Skeletal muscle tissue (tissue), 4 donors: ENCODE results near the gene SLC44A1. TPM values are rescaled to one million over a fixed set of nuclear protein-coding genes. Genes with fewer than 3 reads are reported as not detected.

ENCODE experiments used
- H3K27ac ChIP-seq: one replicate; pipeline ENCODE4 v1.7.0; 2013; ENCODE audit warnings: mild to moderate bottlenecking, low read depth, low read length, inconsistent platforms
- H3K27me3 ChIP-seq, 3 donors: one replicate each; pipeline ENCODE4 v1.7.0; 2013; ENCODE audit warnings: low read length in 3 of 3; ENCODE audit not compliant: control insufficient read depth in 3 of 3, insufficient read depth in 3 of 3
- H3K36me3 ChIP-seq, 3 donors: one replicate each; pipeline ENCODE4 v1.7.0; 2013; ENCODE audit warnings: low read length in 3 of 3; ENCODE audit not compliant: control insufficient read depth in 3 of 3, insufficient read depth in 3 of 3
- H3K4me1 ChIP-seq, 3 donors: one replicate each; pipeline ENCODE4 v1.7.0; 2013; ENCODE audit warnings: low read length in 3 of 3, mild to moderate bottlenecking in 3 of 3; ENCODE audit not compliant: control insufficient read depth in 3 of 3, insufficient read depth in 3 of 3
- H3K4me3 ChIP-seq, 3 donors: one replicate each; pipeline ENCODE4 v1.7.0; 2013; ENCODE audit warnings: low read length in 3 of 3
- H3K9ac ChIP-seq, 3 donors: one replicate each; pipeline ENCODE4 v1.7.0; 2013; ENCODE audit warnings: low read length in 3 of 3, mild to moderate bottlenecking in 3 of 3, moderate library complexity in 2 of 3, low read depth in 1 of 3
- H3K9me3 ChIP-seq, 3 donors: one replicate each; pipeline ENCODE4 v1.7.0; 2013; ENCODE audit warnings: low read length in 3 of 3; ENCODE audit not compliant: control insufficient read depth in 3 of 3
- total RNA-seq: library from RNA; depleted of rRNA; stranded (reverse); fragments of >200 nt; gene quantifications from one replicate; pipeline ENCODE4 v1.2.3, GENCODE V29; 2014
- donor health status: Osteomylitis.

SLC44A1 gene
- total RNA-seq, 1 donor from 2014 or later: 14.6 TPM

DNA sequence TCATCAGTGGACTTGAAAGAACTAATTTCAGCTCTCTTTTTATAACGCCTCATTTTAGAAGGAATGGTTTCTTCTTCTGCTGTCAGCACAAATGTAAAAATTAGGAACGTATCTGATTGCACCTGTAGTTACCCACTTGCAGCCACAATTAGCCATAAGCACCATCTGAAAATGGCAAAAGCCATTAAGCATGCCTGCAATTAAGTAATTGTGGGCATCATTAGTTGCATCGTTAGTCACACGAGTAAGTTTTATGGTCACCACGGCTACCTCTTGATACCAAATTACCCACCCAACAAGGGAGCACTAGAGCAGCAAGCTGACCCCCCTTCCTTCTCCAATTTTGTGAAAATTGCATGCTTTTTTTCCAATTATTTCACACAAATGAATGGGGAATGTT, 25.8 kb upstream of the SLC44A1 start:
- no peaks in the 10 kb centered on the region for H3K36me3 ChIP-seq
- H3K27ac ChIP-seq: no peak overlapping the region
- no peaks in the 10 kb centered on the region for H3K27me3 ChIP-seq
- H3K4me1 ChIP-seq: peaks cover 2 to 6% (median 3%) of the 10 kb centered on the region in 3 donors
- H3K9me3 ChIP-seq: peaks cover 0 to 4% (median 0%) of the 10 kb centered on the region in 3 donors
- H3K9ac ChIP-seq: no peak overlapping the region
- H3K4me3 ChIP-seq: no peak overlapping the region

- no peak overlapping the region for H3K9ac ChIP-seq
- no peak overlapping the region for H3K4me3 ChIP-seq
- H3K36me3 ChIP-seq: no peaks in the 10 kb centered on the region
- peaks cover under 1 to 7% (median 2%) of the 10 kb centered on the region in 3 donors for H3K9me3 ChIP-seq
- no peak overlapping the region for H3K27ac ChIP-seq
- H3K27me3 ChIP-seq: no peaks in the 10 kb centered on the region
- H3K4me1 ChIP-seq: peaks cover 2 to 6% (median 3%) of the 10 kb centered on the region in 3 donors
These were observed 25.1 kb upstream of the SLC44A1 start for GRCh38 chr9:105219291-105219805.

DNA sequence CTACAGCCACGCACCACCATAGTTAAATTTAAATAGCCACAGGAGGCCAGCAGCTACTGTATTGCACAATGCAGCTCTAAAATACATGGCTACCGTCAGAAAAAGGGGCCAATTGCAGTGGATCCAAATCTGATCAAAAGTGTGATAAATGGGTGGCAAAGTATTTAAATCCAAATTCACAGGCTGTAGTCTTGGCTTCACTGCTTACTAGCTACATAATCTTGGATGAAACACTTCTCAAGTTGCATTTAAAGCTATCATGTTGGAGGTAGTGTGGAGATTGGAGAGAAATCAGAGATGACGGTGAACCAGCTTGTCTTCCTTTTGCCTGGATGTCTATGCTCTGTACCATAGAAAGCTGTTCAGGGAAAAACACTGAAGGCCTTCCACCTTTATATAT, 24.0 kb upstream of the SLC44A1 start:
- peaks cover 2 to 6% (median 3%) of the 10 kb centered on the region in 3 donors for H3K4me1 ChIP-seq
- no peak overlapping the region for H3K9ac ChIP-seq
- no peak overlapping the region for H3K27ac ChIP-seq
- H3K27me3 ChIP-seq: no peaks in the 10 kb centered on the region
- H3K36me3 ChIP-seq: no peaks in the 10 kb centered on the region
- H3K4me3 ChIP-seq: no peak overlapping the region
- peaks cover 2 to 11% (median 3%) of the 10 kb centered on the region in 3 donors for H3K9me3 ChIP-seq

DNA sequence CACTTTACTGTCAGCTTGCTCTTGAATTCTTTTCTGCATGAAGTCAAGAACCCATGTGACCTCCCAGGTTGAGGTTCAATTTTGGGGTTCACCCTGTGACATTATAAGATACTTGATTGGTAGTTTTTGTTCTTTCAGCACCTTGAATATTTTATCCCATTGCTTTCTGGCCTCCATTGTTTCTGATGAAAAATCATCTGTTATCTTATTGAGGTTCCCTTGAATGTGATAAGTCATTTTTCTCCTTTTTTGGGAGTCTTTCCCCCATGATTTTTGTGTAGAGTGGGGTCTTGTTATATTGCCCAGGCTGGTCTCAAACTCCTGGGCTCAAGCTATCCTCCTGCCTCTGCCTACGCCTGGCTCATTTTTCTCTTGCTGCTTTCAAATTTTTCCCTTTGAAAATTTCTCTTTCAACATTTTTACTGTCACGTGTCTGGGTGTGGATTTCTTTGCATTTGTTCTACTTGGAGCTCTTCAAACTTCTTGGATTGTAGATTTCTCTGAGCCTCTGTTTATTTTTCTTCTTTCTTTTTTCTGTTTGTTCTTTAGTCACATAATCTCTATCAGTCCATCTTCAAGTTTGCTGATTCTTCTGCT, 20.8 kb upstream of the SLC44A1 start:
- H3K9ac ChIP-seq: no peak overlapping the region
- no peaks in the 10 kb centered on the region for H3K4me1 ChIP-seq
- peaks cover 2 to 11% (median 3%) of the 10 kb centered on the region in 3 donors for H3K9me3 ChIP-seq
- H3K27ac ChIP-seq: no peak overlapping the region
- no peaks in the 10 kb centered on the region for H3K36me3 ChIP-seq
- no peaks in the 10 kb centered on the region for H3K27me3 ChIP-seq
- no peak overlapping the region for H3K4me3 ChIP-seq

GRCh38 chr9:105226055-105226454, 18.4 kb upstream of the SLC44A1 start:
- H3K4me3 ChIP-seq: no peak overlapping the region
- H3K9ac ChIP-seq: no peak overlapping the region
- peaks cover 2 to 11% (median 3%) of the 10 kb centered on the region in 3 donors for H3K9me3 ChIP-seq
- no peaks in the 10 kb centered on the region for H3K36me3 ChIP-seq
- no peak overlapping the region for H3K27ac ChIP-seq
- H3K27me3 ChIP-seq: no peaks in the 10 kb centered on the region
- H3K4me1 ChIP-seq: no peaks in the 10 kb centered on the region

GRCh38 chr9:105232207-105232606, 12.2 kb upstream of the SLC44A1 start:
- Histone ChIP-seq H3K9ac (no peak overlapping the region), H3K4me1 (no peaks in the 10 kb centered on the region), H3K36me3 (no peaks in the 10 kb centered on the region), H3K4me3 (no peak overlapping the region), H3K27ac (no peak overlapping the region), H3K9me3 (no peaks in the 10 kb centered on the region), H3K27me3 (no peaks in the 10 kb centered on the region)

DNA sequence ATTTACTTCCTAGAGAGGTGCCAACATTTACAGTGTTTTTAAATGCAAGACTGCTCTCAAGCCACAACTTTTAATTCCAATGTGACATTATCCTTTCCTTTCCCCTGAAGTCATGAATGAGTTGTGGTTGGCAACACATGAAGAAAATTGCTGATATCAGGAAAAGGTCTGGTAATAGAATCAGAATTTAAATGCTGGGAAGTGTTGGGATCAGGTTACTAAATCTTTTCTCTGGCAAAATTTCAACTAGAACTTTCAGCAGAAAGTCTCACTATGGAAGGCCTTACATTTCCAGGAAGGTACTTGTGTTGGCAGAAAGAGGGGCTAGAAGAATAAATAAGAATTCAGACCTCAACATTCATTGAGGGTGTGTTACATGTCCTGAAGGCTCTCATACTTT, 10.6 kb upstream of the SLC44A1 start:
- Histone ChIP-seq H3K36me3 (no peaks in the 10 kb centered on the region), H3K27me3 (no peaks in the 10 kb centered on the region), H3K27ac (no peak overlapping the region), H3K9me3 (no peaks in the 10 kb centered on the region), H3K4me1 (no peaks in the 10 kb centered on the region), H3K9ac (no peak overlapping the region), H3K4me3 (no peak overlapping the region)

GRCh38 chr9:105236261-105236660, 8.2 kb upstream of the SLC44A1 start:
- Histone ChIP-seq H3K4me3 (no peak overlapping the region), H3K9me3 (no peaks in the 10 kb centered on the region), H3K9ac (no peak overlapping the region), H3K36me3 (no peaks in the 10 kb centered on the region), H3K27ac (no peak overlapping the region), H3K4me1 (peaks cover 0 to 2% (median 0%) of the 10 kb centered on the region in 3 donors), H3K27me3 (no peaks in the 10 kb centered on the region)

DNA sequence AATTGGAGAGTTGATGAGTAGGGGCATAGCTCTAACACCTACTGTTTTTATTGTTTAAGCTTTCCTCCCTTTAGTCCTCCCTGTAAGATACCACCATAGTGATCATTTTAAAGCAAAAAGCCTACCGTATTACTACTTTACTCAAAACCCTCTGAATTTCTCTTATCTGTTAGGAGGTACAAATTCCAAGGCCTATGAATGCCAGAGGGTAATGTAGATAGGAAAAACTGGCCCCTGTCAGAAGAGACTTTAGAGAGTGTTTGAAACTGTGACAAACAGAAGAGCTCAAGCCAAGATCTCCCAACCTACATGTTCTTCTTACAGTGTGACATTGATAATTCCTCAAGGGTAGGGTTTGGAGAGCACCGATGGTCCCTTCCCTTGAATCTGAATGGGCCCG, 7.2 kb upstream of the SLC44A1 start:
- Histone ChIP-seq H3K27me3 (no peaks in the 10 kb centered on the region), H3K4me3 (no peak overlapping the region), H3K9me3 (no peaks in the 10 kb centered on the region), H3K9ac (no peak overlapping the region), H3K36me3 (no peaks in the 10 kb centered on the region), H3K27ac (no peak overlapping the region), H3K4me1 (peaks cover 0 to 5% (median 0%) of the 10 kb centered on the region in 3 donors)

DNA sequence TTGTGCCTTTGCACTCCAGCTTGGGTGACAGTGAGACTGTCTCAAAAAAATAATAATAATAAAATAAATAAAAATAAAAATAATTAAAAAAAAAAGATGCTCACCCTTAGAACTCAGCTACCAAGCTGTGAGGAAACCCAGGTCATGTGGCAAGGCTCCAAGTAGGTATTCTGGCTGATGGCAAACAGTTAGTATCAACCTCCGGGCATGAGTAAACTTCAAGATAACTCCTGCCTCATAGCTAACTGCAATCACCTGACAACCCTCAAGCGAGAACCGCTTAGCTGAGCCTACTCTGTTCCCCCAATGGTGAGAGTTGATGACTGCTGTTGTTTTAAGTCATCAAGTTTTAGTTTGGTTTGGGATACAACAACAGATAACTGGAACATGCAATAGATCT, 6.1 kb upstream of the SLC44A1 start:
- Histone ChIP-seq H3K36me3 (no peaks in the 10 kb centered on the region), H3K9me3 (no peaks in the 10 kb centered on the region), H3K27ac (no peak overlapping the region), H3K4me1 (peaks cover 0 to 5% (median 0%) of the 10 kb centered on the region in 3 donors), H3K9ac (no peak overlapping the region), H3K27me3 (no peaks in the 10 kb centered on the region), H3K4me3 (no peak overlapping the region)
